Measurements from ENCODE around the gene COL24A1. TPM values are rescaled to one million over a fixed set of nuclear protein-coding genes. Genes with fewer than 3 reads are reported as not detected.

COL24A1 gene
- total RNA-seq, 1 donor from 2014 or later, result 2.7 TPM

GRCh38 chr1:85952460-85952859, 204.1 kb downstream of the COL24A1 start:
- TF ChIP-seq, protein P1, sequence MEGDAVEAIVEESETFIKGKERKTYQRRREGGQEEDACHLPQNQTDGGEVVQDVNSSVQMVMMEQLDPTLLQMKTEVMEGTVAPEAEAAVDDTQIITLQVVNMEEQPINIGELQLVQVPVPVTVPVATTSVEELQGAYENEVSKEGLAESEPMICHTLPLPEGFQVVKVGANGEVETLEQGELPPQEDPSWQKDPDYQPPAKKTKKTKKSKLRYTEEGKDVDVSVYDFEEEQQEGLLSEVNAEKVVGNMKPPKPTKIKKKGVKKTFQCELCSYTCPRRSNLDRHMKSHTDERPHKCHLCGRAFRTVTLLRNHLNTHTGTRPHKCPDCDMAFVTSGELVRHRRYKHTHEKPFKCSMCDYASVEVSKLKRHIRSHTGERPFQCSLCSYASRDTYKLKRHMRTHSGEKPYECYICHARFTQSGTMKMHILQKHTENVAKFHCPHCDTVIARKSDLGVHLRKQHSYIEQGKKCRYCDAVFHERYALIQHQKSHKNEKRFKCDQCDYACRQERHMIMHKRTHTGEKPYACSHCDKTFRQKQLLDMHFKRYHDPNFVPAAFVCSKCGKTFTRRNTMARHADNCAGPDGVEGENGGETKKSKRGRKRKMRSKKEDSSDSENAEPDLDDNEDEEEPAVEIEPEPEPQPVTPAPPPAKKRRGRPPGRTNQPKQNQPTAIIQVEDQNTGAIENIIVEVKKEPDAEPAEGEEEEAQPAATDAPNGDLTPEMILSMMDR (IDR thresholded peaks at IDR 0.05; ENCODE audit: unreplicated experiment), result no peak
- Mint-ChIP-seq H3K9me3 (peaks cover 6% of the 10 kb centered on the region), H3K27ac (no peak overlapping the region), H3K4me1 (peaks cover 4% of the 10 kb centered on the region), H3K4me3 (no peak overlapping the region), H3K27me3 (ENCODE audit: low read depth) (peaks cover 2% of the 10 kb centered on the region), H3K36me3 (no peaks in the 10 kb centered on the region)
- DNase-seq (ENCODE audit: low spot score in 2 of 2, unreplicated experiment in 2 of 2), result no peak

- Mint-ChIP-seq H3K27ac (no peak overlapping the region), H3K27me3 (ENCODE audit: low read depth) (peaks cover 7% of the 10 kb centered on the region), H3K4me3 (no peak overlapping the region), H3K36me3 (no peaks in the 10 kb centered on the region), H3K4me1 (peaks cover 1% of the 10 kb centered on the region), H3K9me3 (no peaks in the 10 kb centered on the region)
- TF ChIP-seq, protein P1 (IDR thresholded peaks at IDR 0.05; ENCODE audit: unreplicated experiment), result no peak
- DNase-seq (ENCODE audit: low spot score in 2 of 2, unreplicated experiment in 2 of 2), result no peak
Measured at GRCh38 chr1:85947186-85947585, 209.4 kb downstream of the COL24A1 start.

- H3K27ac Mint-ChIP-seq, result no peak overlapping the region
- H3K4me1 Mint-ChIP-seq, result peaks cover 10% of the 10 kb centered on the region
- no peaks in the 10 kb centered on the region for H3K36me3 Mint-ChIP-seq
- H3K9me3 Mint-ChIP-seq, result no peaks in the 10 kb centered on the region
- no peak for DNase-seq (ENCODE audit: low spot score in 2 of 2, unreplicated experiment in 2 of 2)
- H3K4me3 Mint-ChIP-seq, result no peak overlapping the region
- peaks cover 10% of the 10 kb centered on the region for H3K27me3 Mint-ChIP-seq (ENCODE audit: low read depth)
- TF ChIP-seq, protein P1 (IDR thresholded peaks at IDR 0.05; ENCODE audit: unreplicated experiment), result no peak
Measured at GRCh38 chr1:85943945-85944344, 212.6 kb downstream of the COL24A1 start.

GRCh38 chr1:85943526-85943925, 213.0 kb downstream of the COL24A1 start:
- DNase-seq (ENCODE audit: low spot score in 2 of 2, unreplicated experiment in 2 of 2), result no peak
- no peak overlapping the region for H3K4me3 Mint-ChIP-seq

DNA sequence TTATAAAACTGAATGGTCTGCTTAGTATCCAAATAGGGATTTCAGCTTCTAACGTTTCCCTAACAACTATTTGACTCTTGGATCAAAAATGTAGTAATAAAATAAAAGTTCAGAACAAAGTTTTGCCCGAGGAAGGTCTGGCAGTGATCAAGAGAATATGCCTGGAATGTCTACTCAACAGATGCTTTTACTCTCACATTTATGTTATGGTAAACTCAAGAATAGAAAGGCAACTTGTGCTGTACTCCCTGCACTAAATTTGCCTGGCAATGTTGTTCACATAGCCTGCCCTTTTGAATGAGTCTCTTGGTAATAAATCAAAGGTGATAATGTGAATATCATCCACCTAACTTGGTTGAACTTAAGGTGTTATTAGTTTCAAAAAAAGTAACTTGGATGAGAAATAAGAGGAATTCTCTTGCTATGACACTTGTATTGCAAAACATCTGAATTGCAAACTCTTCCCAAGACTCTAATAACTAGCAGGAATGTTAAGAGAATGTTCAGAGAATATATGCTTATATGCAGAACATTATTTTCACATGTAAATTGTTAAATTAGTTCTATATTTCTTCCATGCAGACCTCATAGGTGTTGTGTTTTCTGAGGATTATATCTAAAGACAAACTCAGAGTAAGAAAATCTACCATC, 215.8 kb downstream of the COL24A1 start:
- TF ChIP-seq, protein P1 (IDR thresholded peaks at IDR 0.05; ENCODE audit: unreplicated experiment), result no peak
- Mint-ChIP-seq H3K9me3 (no peaks in the 10 kb centered on the region), H3K4me1 (peaks cover 9% of the 10 kb centered on the region), H3K27ac (peak overlapping the region; percentile 44), H3K36me3 (no peaks in the 10 kb centered on the region), H3K4me3 (no peak overlapping the region), H3K27me3 (ENCODE audit: low read depth) (peaks cover 8% of the 10 kb centered on the region)
- no peak for DNase-seq (ENCODE audit: low spot score in 2 of 2, unreplicated experiment in 2 of 2)

More at GRCh38 chr1:85943526-85943925, 213.0 kb downstream of the COL24A1 start:
- Mint-ChIP-seq H3K27me3 (ENCODE audit: low read depth) (peaks cover 11% of the 10 kb centered on the region), H3K27ac (no peak overlapping the region), H3K4me1 (peaks cover 10% of the 10 kb centered on the region), H3K36me3 (no peaks in the 10 kb centered on the region), H3K9me3 (no peaks in the 10 kb centered on the region)
- TF ChIP-seq, protein P1 (IDR thresholded peaks at IDR 0.05; ENCODE audit: unreplicated experiment), result no peak

Measured in mesothelial cell of epicardium (in vitro differentiated cells).